Measurements from ENCODE around the gene SP100.
"Not testable (repeated sequence)": the region's sequence is repeated elsewhere in the genome, so short reads cannot be mapped to it uniquely, and the experiment has no call there.

Gene SP100

GRCh38 chr2:230416061-230416721 is at the start of gene SP100:
SP100 (plus strand) TSS chr2:230416201; CDS start chr2:230416297, 96 bp downstream.
- no peak for DNase-seq

GRCh38 chr2:230382108-230382507 is 33.9 kb upstream of the SP100 start:
- DNase-seq: no peak

GRCh38 chr2:230383453-230383852 is 32.5 kb upstream of the SP100 start:
- no peak for DNase-seq

GRCh38 chr2:230384986-230385385 is 31.0 kb upstream of the SP100 start:
- no peak for DNase-seq

GRCh38 chr2:230394301-230394700 is 21.7 kb upstream of the SP100 start:
- no peak for DNase-seq

GRCh38 chr2:230398698-230399097 is 17.3 kb upstream of the SP100 start:
- DNase-seq: not testable (repeated sequence)

GRCh38 chr2:230400041-230400440 is 16.0 kb upstream of the SP100 start:
- DNase-seq: no peak

- DNase-seq: no peak
These were observed 15.5 kb upstream of the SP100 start for GRCh38 chr2:230400454-230400853.

GRCh38 chr2:230401026-230401425 is 15.0 kb upstream of the SP100 start:
- DNase-seq: not testable (repeated sequence)

GRCh38 chr2:230403746-230404145 is 12.3 kb upstream of the SP100 start:
- no peak for DNase-seq

GRCh38 chr2:230405824-230406223 is 10.2 kb upstream of the SP100 start:
- no peak for DNase-seq

- no peak for DNase-seq
These were observed 7.7 kb upstream of the SP100 start for GRCh38 chr2:230408244-230408842.

GRCh38 chr2:230409316-230409715 is 6.7 kb upstream of the SP100 start:
- DNase-seq: not testable (repeated sequence)

- DNase-seq: no peak
These were observed 5.7 kb upstream of the SP100 start for GRCh38 chr2:230410263-230410662.

GRCh38 chr2:230410861-230411569 is 5.0 kb upstream of the SP100 start:
- DNase-seq: no peak

GRCh38 chr2:230411570-230412370 is 4.2 kb upstream of the SP100 start:
- peak; percentile 29 for DNase-seq

- DNase-seq: no peak
These were observed 3.7 kb upstream of the SP100 start for GRCh38 chr2:230412371-230412711.

- DNase-seq: no peak
These were observed 3.2 kb upstream of the SP100 start for GRCh38 chr2:230412846-230413245.

GRCh38 chr2:230413479-230413878 is 2.5 kb upstream of the SP100 start:
- no peak for DNase-seq

GRCh38 chr2:230414302-230414701 is 1.7 kb upstream of the SP100 start:
- no peak for DNase-seq

GRCh38 chr2:230417436-230417835 is 1.4 kb downstream of the SP100 start:
- no peak for DNase-seq

- DNase-seq: no peak
These were observed 2.5 kb downstream of the SP100 start for GRCh38 chr2:230418341-230419016.

- no peak for DNase-seq
These were observed 3.2 kb downstream of the SP100 start for GRCh38 chr2:230419181-230419580.

Data from NCI-H82 (cell line).